NCI-H2081 (cell line): ENCODE results near the gene NCAN.
A peak's percentile ranks its signal among the peaks of the same experiment; 100 is the strongest.

Source experiments
- DNase-seq, 2 experiments: peaks; one replicate each; lab custom pipeline; 2025; lab: John Stamatoyannopoulos, UW

The NCAN gene

DNA sequence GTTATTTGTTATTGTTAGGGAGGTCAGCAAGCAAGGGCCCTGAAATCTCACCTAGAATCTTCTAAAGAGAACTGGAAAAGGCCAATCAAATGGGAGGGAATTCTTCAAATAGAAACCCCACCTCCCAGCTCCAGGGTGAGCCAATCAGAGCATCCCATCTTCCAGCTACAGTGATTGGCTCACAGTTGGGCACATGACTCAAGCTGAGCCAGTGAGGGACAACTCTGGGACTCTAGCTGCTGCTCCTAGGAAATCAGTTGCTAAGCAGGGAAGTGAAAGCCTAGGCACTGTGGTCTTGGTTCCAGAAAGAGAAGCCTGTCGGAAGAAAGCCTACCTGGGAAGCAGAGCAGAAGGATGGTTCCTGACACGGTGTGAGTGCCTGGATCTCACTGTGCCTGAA is 48.0 kb downstream of the NCAN start:
- DNase-seq: peak; percentile 11 to 63

DNA sequence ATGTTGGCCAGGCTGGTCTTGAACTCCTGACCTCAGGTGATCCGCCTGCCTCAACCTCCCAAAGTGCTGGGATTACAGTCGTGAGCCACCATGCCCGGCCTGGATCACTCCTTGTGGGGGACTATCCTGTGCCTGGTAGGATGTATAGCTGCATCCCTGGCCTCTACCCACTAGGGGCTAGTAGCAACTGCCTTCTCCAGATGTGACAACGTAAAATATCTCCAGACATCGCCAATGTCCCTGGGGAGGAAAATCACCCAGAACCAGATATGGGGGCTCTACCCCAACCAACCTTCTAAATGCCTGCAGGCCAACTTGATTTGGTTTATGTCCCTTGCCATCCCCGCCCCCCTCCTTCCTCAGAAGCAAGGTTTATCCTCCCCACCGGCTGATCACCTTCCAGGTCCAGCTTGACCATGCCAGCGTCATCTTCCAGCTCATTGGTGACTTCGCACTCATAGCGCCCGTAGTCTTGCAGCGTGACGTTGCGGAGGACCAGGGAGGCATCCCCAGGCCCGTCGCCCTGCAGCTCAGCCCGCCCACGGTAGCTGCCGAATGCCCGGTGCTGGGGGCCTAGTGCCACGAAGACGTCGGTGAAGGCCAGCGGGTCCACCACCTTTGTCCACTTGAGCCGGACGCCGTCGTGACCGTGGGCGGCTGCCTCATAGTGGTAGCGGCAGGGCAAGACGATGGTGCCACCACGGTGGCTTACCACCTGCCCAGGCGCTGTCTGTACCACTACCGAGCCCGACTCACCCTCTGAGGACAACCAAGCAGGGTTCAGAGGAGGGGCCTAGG is 48.9 kb downstream of the NCAN start:
- DNase-seq: no peak

DNA sequence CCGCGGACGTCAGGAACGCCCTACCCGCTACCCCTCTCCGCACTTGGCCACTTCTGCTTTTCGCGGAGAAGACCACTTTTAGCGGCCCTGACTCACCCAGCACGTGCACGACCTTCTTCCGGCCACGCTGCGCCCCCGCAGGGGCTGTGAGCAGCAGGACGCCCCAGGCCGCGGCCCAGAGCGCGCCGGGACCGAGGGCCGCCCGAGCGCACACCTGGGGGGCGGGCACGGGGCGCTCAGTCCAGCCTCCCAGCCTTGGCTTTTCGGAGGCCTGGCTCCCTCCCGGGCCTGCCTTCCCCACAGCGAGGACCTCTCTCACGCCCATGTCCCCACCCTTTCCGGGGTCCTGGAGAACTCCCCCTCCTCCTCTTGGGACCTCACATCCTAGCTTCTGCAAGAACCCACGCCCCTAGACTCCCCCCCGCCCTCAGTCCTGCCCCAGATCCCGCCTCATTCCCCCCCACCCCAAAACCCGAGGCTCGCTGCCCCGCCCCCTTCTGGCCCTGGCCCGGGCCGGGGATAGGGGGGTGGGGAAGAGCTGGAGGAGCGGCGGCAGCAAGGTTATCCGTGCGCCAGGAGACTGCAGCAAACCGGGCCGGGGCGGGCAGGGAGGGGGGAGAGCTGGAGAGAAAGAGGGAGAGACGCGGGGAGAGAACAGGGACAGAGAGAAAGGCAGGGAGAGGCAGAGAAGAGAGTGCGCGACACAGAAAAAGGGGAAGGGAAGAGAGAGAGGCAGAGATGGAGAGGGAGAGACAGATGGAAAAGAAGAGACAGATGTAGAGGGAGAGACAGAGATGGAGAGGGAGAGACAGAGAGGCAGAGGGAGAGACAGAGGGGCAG is 49.8 kb downstream of the NCAN start:
- no peak for DNase-seq

DNA sequence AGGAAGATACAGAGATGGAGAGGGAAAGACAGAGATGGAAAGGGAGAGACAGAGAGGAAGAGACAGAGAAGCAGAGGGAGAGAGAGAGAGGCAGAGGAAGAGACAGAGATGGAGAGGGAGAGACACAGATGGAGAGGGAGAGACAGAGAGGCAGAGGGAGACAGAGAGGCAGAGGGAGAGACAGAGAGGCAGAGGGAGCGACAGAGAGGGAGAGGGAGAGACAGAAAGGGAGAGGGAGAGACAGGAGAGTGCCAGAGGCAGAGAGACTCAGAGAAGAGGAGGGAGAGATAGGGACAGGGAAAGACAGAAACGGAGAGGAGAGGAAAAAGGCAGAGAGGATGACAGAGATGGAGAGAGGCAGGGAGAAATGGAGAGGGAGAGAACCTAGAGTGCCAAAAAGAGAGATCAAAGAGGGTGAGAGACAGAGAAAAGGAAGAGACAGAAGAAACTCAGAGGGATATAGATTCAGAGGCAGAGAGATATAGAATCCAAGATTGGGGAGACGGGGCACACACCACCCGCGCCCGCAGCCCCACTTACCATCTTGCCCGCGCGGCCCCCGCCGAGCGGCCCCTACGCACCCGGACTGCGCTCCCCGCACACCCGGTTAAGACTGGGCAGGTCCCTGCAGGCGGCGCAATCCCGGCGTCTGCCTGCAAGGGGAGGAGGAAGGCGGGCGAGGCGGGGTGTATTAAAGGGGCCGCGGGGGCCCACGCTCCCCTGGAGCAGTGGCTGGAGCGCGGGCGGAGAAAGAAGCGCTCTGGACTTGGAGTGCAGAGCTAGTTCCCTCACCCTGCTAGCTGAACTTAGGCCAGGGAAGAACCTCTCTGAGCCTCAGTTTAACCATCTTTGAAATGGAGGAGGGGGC is 50.7 kb downstream of the NCAN start:
- no peak for DNase-seq

DNA sequence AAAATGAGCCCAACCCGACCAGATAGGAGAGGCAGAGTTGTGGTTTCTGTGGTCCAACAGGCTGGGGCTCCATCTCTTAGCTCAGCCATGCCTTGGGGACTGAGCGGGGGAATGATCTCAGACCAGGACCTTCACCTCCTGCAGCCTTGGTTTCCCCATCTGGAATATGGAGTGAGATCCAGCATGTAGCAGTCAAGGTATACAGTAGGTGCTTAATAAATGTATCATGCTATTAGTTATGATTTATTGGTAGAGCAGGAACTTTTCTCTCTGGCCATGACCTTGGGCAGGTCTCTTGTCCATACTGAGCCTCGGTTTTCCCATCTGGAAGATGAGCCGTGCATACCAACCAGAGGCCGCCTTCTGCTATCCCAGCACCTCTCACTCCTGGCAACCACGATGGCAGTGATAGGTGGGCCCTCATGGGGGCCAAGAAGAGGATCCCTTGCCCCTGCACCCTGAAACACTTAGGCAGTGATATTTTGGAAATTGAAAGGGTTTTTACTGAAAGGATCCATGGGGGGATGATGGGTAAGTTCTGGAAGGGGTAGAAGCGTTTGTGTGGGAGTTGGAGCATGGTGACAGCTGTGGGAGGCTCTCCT is 52.2 kb downstream of the NCAN start:
- DNase-seq: no peak

DNA sequence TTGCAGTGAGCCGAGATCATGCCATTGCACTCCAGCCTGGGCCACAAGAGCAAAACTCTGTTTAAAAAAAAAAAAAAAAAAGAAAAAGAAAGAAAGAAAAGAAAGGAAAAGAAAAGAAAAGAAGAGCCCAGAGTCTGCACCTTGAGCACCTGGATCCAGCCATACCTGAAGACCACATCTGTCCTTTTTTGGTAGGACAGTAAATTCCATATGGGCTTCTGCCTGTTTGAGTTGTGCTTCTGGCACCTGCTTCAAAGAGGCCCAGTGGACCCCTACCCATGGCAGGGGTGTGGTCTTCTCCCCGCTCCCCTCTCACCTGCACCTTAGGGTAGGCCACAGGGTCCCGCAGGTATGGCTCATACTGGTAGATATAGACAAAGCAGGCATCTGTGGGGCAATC is 55.5 kb downstream of the NCAN start:
- DNase-seq: no peak

DNA sequence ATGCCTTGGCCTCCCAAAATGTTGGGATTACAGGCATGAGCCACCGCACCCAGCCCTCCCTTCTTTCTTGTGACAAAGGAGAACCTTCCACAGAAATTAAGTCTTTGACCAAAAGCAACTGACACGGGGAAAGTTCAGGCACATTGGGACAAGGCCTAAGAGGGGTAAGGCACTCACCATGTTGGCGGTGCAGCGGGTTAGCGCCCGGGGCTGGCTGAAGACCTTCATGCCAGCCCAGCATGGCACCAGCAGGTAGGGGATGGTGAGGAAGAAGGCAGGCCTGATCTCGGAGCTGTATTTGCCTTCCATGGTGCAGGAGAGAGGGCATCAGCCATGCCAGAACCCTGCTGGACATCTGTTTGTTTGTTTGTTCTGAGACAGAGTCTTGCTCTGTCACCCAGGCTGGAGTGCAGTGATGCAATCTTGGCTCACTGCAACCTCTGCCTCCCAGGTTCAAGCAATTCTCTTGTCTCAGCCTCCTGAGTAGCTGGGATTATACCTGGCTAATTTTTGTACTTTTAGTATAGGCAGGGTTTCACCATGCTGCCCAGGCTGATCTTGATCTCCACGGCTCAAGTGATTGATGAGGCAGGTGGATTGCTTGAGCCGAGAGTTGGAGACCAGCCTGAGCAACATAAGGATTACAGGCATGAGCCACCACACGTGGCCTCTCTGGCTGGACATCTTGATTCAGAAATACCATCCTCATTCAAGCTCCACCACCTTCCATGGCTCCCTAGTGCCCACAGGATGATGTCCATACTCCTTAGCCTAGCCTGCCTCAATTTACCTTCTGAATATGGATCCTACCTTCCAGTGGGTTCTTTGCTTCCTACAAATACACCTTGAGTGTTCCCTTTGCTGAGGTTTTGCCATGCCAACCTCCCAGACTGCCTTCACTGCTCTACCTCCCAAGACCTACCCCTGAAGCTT is 57.0 kb downstream of the NCAN start:
- no peak for DNase-seq

DNA sequence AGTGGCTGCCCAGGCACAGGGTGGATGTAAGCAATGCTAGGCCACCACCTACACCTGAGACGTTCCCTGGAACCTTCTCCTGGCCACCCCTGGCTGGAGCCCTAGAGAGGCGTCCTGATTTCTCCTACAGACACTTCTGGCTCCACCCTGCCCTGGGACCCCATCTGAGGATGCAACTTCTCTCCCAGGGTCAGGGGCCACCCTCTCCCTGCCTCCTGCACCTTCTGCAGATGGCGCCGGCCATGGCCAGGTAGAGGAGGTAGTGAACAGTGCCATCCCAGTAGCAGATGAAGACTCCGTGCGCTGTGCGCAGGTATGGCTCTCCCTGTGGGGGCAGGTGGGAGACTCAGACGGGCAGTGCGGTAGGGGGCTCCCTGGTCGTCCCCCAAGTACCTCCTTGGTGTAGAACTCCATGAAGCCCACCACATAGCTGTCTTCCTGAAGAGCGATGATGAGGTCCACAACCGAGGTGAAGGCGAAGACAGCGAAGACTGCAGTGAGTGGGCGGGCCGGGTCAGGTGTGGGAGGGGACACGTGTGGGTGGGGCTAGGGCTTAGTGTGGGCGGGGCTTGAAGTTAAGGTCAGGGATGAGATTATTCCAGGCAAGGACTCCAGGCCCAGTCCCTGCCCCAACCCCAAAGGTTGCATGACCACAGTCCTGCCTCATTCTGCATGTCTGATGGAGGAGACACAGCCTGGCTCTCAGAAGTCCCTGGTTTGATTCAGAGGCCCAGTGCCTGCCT is 58.4 kb downstream of the NCAN start:
- no peak for DNase-seq

DNA sequence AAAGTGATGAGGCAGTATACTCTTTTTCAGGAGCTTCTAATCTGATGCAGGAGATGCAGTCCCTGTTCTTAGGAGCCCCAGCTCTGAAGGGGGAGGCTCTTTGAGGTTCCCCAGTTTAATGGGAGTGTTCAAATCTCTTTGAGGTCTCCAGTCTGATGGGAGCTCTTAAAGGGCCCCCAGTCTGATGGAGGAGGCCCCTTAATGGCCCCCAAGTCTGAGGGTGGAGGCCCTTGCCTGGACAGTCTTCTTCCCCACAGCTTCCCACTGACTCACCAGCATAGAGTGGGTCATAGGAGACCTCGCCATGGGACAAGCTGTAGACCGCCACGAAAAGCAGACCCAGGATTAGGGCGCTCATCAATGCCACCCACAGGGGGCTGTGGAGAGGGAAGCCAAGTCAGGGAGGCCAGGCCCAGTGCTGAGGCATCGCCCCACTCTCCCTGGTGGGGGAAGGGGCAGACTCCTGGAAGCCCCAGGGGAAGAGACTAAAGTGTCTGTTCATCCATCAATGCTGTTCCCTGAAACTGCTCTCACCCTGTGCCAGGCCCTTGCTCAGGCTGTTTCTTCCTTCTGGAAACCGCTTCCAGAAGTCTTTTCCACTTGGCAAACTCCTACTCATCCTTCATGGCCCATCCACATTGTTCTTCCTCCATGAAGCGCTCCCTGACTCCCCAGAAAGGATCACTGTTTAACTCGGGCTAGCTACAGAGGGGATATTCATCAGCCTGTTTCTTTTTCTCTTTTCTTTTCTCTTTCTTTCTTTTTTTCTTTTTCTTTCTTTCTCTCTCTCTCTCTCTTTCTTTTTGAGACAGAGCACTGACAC is 59.2 kb downstream of the NCAN start:
- DNase-seq: no peak

DNA sequence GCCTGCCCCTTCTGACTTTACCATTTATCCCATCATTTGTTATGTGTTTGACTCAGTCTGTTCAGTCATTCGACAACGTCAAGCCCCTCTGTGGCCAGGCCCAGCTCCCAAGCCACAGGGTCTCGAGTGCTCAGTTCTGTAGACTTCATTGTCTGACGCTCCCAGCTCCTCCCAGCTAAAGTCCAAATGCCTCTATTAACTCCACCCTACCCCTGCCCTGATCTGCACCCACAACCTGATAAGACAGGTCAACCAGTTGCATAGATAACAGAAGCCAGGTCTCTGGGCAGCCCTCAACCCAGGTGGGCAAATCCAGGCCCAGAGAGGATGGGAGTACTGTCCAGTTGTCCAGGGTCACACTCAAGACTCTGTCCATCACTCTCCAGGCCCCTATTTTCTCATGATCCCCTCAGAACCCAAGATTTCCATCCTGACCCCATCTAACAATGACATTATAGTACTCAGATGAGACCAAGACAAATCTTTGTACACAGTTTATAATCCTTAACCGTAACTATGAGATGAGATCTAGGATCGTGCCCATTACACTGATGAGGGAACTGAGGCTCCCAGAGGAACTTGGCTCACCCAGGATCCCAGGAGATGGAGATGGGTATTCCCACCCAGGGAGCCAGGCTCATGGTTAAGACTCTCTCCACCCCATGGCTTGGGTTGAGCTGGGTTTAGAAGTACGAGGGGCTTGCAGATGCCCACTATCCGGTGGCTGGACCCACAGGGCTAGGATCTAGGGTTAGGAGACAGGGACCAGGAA is 60.3 kb downstream of the NCAN start:
- DNase-seq: no peak

DNA sequence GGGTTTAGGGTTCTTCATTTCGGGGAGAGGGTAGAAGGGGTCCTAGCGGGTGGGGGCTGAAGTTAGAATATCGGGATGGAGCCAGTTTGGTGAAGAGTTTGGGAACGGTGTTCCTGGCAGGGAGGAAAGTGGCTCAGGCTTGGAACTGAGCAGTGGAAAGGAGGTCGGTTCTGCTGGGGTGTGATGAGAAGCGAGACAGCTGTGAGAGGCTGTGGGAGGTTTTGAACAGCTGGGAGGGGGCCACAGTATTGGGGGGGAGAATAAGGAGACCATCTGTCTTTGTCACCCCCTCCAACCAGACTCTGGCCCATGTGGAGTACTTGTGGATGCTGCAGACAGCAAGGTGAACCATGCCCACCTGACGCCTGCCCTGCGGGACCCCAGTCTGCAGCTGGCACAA is 62.4 kb downstream of the NCAN start:
- no peak for DNase-seq

DNA sequence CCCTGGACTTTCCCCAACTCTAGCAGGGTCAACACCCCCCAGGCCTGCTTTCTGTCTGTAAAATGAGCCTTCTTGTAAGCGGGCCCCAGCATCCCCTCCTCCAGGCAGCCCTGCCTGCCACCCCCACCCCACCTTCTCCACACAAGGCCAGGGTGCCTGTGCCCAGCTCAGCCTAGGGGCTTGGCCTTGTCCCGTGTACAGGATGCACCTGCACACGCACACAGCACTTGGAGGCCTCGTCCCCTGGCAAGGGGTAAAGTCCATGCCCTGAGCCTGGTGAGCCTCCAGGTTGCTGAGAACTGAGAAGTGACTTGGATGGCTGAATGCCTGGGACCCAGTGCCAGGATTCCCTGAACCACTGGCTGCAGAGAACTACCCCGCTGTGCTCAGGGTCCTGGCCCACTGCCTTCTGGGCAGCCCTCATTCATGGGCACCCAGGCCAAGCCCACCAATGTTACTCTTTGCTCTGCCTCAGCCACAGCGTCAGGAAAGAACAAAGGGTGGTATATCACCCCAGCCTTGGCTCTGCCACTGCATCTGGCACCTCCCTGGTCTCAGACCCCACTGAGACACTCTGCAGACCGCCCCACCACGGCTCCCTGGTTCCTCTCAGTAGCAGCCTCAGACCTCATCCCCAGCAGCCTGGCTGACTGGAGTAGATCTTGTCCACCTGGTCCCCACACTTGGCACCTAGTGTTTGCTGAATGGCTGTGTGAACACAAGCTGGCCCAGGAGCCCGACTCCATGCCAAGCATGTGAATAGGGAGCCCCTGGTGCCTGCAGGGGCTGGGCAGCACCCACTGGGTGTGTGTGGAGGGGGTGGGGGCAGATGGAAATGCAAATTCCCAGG is 63.2 kb downstream of the NCAN start:
- DNase-seq: no peak

DNA sequence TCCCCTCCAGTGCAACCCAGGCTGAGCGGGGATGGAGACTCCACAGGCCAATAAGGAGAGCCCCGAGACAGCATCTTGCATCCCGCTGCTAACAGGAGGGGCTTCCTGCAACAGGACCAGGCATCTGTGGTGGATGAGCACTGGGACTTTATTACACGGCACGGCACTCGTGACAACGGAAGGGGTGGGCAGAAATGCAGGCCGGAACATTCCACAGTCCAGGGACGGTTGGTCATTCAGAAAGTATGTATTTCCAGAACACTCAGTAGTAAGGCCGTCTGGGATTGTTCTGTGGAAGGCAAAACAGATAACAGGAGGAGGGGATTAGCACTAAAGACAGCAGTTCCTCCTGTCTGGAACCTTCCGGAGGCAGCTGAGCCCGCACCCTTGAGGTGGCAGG is 64.6 kb downstream of the NCAN start:
- no peak for DNase-seq

DNA sequence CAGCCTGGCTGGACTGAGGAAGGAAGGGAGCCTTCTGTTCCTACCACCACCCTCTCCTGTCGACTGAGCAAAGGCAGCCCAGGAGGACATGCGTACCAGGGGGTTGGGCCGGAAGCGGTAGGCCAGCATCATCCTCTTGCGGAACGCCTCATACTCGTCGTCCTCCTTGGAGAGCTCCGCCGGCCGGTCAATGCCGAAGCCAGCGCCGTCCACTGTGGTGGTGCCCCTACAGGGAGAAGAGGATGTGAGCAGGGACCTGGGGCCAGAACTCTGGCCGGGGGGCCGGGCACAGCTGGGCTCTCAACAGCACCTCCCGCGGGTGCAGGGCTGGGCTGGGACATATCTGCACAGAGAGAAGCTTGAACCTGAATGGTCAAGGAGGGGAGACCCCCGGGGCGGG is 65.1 kb downstream of the NCAN start:
- no peak for DNase-seq

DNA sequence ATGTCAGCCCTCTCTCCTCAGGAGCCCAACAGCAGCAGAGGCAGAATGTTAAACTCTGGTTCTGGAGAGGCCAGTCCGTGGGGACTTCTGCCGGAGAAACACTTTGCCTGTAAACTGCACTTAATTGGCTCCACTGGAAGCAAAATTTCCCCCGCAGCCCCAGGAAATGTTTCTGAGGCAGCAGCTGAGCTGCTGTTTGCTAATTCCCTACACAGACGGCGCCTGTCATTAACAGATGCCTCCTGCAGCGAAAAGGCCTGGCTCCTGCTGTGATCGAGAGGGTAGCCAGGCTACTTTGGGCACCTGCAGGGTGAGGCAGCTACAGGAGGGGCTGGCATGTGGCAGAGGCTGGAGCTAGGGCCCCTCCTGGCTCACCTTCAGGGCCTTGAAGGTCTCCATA is 66.6 kb downstream of the NCAN start:
- DNase-seq: peak; percentile 90 to 95

DNA sequence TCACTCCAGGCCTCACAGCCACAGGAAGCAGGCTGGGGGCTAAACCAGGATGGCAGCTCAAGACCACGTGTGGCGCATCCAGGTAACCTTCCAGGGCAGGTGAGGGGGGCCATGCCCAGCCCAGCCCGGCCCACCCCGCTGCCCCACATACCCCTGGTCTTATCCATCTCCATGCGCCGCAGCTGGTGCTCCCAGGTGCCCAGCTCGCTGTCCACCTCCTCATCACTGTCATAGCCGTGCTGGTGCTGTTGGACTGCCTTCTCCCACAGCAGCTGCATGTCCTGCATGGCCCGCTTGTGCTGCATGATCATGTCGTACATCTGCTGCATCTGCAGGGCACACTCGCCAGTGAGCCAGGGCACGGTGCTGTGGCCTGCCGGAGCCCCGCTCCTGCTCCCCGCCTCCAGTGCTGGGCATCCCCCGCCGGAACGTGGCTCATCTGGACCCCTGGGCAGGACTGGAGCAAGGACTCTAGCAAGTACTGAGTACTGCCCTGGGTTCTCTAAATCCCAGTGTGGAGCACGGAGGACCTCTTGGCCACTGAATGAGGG is 67.4 kb downstream of the NCAN start:
- DNase-seq: no peak

DNA sequence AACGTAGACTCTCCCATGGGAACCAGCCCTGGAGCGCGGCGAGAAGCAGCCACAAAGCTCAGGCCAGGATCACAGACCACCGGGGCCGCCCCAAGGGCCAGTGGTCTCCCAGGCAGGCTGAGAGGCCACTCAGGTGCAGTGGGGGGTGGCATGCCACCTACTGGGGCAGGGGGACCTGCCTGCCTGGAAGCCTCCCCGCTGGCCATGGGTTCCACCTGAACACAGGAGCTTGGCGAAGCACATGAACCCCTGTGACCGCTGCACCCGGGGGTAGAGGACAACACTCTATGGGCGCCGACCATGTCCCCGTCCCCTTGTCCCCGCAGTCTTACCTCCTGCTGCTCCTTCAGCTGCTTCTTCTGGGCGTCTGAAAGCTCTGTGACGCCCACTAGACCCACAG is 68.1 kb downstream of the NCAN start:
- no peak for DNase-seq
